Measurements from ENCODE around the gene IL1RAPL2. TPM values are rescaled to one million over a fixed set of nuclear protein-coding genes. Genes with fewer than 3 reads are reported as not detected.

Gene IL1RAPL2
- total RNA-seq, 6 experiments from 2014 or later = 0.13 to 0.70 (median 0.29) TPM; not detected in 1

DNA sequence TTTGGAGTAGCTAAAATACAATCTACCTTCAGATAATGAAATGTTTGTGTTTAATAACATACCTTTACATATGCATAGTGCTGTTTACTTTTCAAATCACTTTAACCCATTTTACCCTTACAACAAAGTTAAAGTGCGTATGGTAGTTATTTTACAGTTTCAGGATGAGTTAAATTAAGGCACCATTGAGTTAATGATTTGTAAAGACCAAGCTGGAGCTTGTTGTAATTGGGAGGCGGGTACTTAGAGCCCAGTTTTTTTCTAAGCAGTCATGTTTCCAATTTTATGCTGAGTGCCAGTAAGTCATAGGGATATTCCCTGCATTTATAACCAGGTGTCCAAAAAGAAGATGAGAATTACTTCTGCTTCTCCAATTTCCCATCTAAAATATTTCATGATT lies 1172.2 kb downstream of the IL1RAPL2 start:
- no peaks in the 10 kb centered on the region for H3K27me3 ChIP-seq
- intact Hi-C loops (cut with DNase I) = no loop called here
- 59% methylated on average over 2 of the region's 2 CpGs for WGBS (ENCODE audit: insufficient coverage, low coverage, low lambda C conversion rate, missing lambda C conversion rate)
- no peaks in the 10 kb centered on the region for H3K36me3 ChIP-seq
- no peak overlapping the region for H3K4me3 ChIP-seq
- H3K27ac ChIP-seq = no peak overlapping the region
- ATAC-seq (no peak), DNase-seq (no peak)
- no peaks in the 10 kb centered on the region for H3K4me1 ChIP-seq
- H3K9me3 ChIP-seq = no peaks in the 10 kb centered on the region
- TF ChIP-seq POLR2A (IDR thresholded peaks at IDR 0.05) = no peak
- TF ChIP-seq, protein P1, sequence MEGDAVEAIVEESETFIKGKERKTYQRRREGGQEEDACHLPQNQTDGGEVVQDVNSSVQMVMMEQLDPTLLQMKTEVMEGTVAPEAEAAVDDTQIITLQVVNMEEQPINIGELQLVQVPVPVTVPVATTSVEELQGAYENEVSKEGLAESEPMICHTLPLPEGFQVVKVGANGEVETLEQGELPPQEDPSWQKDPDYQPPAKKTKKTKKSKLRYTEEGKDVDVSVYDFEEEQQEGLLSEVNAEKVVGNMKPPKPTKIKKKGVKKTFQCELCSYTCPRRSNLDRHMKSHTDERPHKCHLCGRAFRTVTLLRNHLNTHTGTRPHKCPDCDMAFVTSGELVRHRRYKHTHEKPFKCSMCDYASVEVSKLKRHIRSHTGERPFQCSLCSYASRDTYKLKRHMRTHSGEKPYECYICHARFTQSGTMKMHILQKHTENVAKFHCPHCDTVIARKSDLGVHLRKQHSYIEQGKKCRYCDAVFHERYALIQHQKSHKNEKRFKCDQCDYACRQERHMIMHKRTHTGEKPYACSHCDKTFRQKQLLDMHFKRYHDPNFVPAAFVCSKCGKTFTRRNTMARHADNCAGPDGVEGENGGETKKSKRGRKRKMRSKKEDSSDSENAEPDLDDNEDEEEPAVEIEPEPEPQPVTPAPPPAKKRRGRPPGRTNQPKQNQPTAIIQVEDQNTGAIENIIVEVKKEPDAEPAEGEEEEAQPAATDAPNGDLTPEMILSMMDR (IDR thresholded peaks at IDR 0.05) = no peak

DNA sequence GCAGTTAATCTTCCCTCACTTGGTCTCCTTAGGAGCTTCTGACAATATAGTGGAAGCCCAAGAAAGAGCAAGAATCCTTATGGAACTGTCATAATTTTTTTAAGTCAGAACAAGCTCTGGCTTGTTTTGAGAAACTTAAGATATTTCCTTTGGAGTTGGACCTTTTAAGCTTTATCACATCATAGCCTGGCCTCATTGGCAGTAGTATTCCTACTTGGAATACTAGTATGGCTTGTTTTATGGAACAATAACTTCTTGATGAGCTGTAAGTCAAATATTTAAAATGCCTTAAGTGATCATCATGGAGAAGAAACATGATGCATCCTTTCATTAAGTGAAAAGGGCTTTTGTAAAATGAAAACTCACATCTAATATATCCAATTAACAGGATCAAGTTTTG lies 1178.3 kb downstream of the IL1RAPL2 start:
- intact Hi-C loops (cut with DNase I) = no loop called here
- Histone ChIP-seq H3K9me3 (no peaks in the 10 kb centered on the region), H3K36me3 (no peaks in the 10 kb centered on the region), H3K27ac (no peak overlapping the region), H3K4me3 (no peak overlapping the region), H3K4me1 (no peaks in the 10 kb centered on the region), H3K27me3 (no peaks in the 10 kb centered on the region)
- DNase-seq (no peak), ATAC-seq (no peak)
- no peak for TF ChIP-seq POLR2A (IDR thresholded peaks at IDR 0.05)
- TF ChIP-seq, protein P1 (IDR thresholded peaks at IDR 0.05) = no peak

DNA sequence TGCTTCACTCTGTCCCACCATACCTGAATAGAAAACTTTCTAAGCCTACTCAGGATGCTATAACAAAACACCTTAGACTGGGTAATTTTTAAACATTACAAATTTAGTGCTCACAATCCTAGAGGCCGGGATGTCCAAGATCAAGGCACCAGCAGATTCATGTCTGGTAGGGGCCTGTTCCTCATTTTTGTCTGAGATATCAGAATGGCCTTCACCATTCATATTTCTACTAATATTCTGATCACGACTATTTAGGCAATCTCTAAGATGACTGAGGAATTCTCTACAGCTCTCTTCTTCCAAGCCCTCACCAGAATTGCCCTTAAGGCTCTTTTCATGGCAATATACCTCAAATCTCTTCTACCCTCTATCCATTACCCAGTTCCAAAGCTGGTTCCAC lies 1178.9 kb downstream of the IL1RAPL2 start:
- Histone ChIP-seq H3K9me3 (no peaks in the 10 kb centered on the region), H3K27me3 (no peaks in the 10 kb centered on the region), H3K36me3 (no peaks in the 10 kb centered on the region), H3K27ac (no peak overlapping the region), H3K4me1 (no peaks in the 10 kb centered on the region), H3K4me3 (no peak overlapping the region)
- TF ChIP-seq, protein P1 (IDR thresholded peaks at IDR 0.05) = no peak
- TF ChIP-seq POLR2A (IDR thresholded peaks at IDR 0.05) = no peak
- ATAC-seq (no peak), DNase-seq (no peak)
- WGBS (ENCODE audit: insufficient coverage, low coverage, low lambda C conversion rate, missing lambda C conversion rate) = 60% methylated on average over 2 of the region's 2 CpGs
- intact Hi-C loops (cut with DNase I) = no loop called here

DNA sequence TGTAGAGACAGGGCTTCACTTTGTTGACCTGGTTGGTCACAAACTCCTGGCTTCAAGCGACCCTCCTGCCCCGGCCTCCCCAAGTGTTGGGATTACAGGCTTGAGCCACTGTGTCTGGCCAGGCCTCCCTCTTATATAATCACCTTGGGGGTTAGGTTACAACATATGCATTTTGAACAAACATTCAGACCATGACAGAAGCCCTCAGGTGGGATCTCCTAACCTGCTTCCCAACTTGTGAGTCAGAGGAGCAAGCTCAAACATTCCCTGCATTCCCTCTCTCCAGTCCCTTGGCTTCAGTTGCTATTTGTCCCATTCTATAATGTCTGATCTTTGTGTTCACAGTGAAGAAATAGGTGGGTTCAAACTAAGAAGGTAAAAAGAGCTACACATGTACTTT lies 1179.9 kb downstream of the IL1RAPL2 start:
- H3K27me3 ChIP-seq = no peaks in the 10 kb centered on the region
- no peak overlapping the region for H3K27ac ChIP-seq
- TF ChIP-seq POLR2A (IDR thresholded peaks at IDR 0.05) = no peak
- TF ChIP-seq, protein P1 (IDR thresholded peaks at IDR 0.05) = no peak
- H3K4me3 ChIP-seq = no peak overlapping the region
- no peak for ATAC-seq
- no peaks in the 10 kb centered on the region for H3K4me1 ChIP-seq
- 68% methylated on average over 2 of the region's 2 CpGs for WGBS (ENCODE audit: insufficient coverage, low coverage, low lambda C conversion rate, missing lambda C conversion rate)
- H3K9me3 ChIP-seq = no peaks in the 10 kb centered on the region
- intact Hi-C loops (cut with DNase I) = no loop called here
- H3K36me3 ChIP-seq = no peaks in the 10 kb centered on the region
- no peak for DNase-seq

DNA sequence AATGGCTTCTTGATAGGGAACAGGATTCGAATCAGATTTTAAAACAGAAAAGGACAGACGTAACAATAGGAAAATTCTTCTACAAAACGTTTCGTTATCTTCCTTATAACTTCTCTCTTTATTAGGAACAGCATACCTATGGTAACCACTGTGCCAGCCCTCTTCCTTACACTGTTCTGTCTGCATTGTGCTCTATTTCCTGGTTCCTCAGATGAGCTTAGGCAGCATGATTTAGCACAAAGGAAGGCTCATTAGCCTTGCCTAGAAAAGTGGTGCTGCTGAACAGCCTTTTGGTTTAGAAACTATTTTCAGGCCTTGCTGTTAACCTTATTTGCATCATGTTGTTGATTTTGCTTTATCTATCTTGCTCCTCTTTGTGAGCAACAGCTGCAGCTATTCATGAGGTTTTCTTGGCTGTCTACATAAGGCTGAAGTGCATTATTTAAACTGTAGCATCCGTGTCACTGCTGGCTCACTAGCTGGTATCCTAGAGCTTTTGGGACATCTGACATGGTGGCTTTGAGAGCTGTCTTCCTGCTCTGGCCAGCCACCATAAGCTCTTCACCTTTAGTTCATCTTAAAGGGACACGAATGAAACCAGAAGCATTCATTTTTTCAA lies 1186.4 kb downstream of the IL1RAPL2 start:
- WGBS (ENCODE audit: insufficient coverage, low coverage, low lambda C conversion rate, missing lambda C conversion rate) = 40% methylated on average over 6 of the region's 6 CpGs
- TF ChIP-seq POLR2A (IDR thresholded peaks at IDR 0.05) = no peak
- TF ChIP-seq, protein P1 (IDR thresholded peaks at IDR 0.05) = no peak
- H3K9me3 ChIP-seq = no peaks in the 10 kb centered on the region
- H3K4me1 ChIP-seq = no peaks in the 10 kb centered on the region
- no peak for ATAC-seq
- H3K27me3 ChIP-seq = no peaks in the 10 kb centered on the region
- H3K36me3 ChIP-seq = no peaks in the 10 kb centered on the region
- no peak overlapping the region for H3K4me3 ChIP-seq
- intact Hi-C loops (cut with DNase I) = no loop called here
- no peak overlapping the region for H3K27ac ChIP-seq
- DNase-seq = no peak

Data from right lobe of liver (tissue), 6 donors.